LNCAP (cell line): ENCODE measurements around the gene CYP2C8.

ENCODE experiments used
- TF ChIP-seq, protein P1 (sequence below): fragments of 450-650 bp; IDR thresholded peaks from 2 replicates; pipeline ENCODE4 v1.5.1; 2017; ENCODE audit warnings: mild to moderate bottlenecking

Gene CYP2C8

DNA sequence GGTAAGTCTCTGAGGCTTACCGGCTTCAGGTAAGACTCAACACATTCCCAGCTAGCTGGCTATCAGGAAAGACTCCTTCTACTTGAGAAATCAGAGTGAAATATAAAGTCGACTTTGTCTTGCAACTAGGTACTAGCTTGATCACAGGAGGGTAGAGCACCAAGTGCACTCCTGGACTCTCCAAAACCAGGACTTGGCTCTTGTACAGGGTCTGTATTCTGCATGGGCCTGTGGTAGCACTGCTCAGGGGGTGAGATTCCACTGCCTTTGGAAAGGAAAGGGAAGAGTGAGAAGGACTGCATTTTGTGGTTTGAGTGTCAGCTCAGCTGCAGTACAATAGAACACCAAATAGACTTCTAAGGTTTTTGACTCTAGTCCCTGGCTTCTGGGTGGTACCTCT, 19.4 kb downstream of the CYP2C8 start:
- TF ChIP-seq, protein P1, sequence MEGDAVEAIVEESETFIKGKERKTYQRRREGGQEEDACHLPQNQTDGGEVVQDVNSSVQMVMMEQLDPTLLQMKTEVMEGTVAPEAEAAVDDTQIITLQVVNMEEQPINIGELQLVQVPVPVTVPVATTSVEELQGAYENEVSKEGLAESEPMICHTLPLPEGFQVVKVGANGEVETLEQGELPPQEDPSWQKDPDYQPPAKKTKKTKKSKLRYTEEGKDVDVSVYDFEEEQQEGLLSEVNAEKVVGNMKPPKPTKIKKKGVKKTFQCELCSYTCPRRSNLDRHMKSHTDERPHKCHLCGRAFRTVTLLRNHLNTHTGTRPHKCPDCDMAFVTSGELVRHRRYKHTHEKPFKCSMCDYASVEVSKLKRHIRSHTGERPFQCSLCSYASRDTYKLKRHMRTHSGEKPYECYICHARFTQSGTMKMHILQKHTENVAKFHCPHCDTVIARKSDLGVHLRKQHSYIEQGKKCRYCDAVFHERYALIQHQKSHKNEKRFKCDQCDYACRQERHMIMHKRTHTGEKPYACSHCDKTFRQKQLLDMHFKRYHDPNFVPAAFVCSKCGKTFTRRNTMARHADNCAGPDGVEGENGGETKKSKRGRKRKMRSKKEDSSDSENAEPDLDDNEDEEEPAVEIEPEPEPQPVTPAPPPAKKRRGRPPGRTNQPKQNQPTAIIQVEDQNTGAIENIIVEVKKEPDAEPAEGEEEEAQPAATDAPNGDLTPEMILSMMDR: no peak

DNA sequence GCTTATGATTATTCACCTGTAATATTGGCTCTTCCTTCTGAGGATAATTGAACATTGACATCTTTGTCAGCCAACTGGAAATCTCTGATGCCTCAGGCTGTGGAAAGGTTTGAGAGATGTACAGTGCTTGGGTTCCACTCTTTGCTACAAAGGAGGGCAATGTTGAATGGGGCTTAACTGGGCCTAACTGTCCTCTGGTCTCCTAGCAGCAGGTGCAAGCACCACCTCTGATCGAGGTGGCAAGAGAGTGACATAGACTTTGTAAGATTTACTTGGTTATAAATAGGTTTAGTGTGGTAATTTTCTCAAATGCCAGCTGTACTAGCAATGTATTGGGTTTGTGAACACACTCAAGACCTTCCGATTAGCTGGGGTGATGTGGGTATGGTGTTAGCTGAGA, 21.1 kb downstream of the CYP2C8 start:
- TF ChIP-seq, protein P1: no peak

DNA sequence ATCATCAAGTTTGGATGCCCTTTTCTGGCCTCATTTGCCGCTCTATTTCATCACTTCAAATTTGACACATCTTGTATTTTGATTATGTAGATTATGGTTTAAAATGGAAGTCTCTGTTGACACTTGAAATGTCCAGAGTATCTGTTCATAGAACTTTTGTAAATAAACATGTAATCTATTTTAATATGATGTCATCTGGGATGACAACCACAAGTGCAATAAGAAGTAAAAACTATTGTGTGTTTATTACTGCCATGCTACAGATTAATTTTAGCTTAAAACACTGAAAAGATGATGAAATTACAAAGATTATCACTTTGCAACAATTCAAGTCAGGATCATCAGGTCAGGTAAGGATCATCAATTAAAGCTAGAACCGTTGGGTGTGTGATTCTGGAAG, 30.0 kb downstream of the CYP2C8 start:
- TF ChIP-seq, protein P1: no peak

DNA sequence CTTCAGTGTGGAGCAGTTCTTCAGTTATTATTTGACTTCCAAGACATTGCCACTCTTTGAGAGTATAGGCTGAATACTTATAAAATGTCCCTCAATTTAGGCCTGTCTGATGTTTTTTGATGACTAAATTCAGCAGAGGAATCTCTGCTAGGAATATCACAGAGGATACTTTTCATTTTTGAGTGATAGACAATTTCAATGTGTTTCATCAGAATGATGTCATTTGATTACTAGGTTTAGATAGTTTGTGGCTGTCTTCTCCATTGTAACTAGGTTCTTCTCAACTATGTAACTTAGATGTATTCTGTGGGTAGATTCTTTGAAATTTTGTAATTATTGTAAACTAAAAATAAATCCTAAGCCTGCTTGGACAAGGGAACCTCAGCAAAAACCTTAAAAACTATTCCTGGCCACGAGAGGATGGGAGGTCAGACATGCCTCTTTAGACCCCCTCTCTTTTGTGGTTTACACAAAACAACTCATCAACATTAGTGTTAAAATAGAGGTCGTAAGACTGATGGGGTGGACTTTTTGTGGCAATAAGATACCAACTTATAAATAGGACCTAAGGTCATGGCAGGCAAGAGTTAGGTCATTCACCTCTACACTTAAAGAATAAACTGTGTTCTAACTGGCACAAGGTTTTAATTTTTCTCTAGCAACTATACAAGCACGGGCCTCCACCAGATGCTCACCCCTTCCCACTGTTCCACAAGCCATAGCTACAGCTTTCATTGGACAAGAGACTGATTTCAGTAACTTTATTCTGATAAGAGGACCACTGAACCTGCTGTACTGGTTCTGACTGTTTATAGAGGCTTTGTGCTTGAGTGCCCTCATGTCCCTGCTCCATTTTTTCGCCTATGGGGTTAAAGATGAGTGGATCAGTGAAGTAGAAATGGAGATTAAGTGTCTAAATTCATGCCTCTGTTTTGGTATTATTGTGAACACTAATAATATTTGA, 33.7 kb downstream of the CYP2C8 start:
- TF ChIP-seq, protein P1: no peak

DNA sequence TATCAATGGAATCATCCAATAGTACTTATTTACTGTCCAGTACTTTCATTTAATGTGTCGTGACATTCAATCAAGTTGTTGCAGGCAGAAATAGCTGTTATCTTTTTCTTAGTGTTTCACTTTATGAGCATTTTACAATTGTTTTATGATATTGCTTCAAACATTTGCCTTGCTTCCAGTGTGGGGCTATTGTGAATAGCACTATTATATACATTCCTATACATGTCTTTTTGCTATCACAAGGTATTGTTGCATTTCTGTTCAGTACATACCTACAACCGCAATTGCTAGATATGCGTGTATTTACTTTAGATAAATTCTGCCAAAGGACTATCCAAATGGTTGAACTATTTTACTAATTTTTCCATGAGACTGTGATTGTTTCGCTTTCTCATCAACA, 34.9 kb downstream of the CYP2C8 start:
- TF ChIP-seq, protein P1: no peak

DNA sequence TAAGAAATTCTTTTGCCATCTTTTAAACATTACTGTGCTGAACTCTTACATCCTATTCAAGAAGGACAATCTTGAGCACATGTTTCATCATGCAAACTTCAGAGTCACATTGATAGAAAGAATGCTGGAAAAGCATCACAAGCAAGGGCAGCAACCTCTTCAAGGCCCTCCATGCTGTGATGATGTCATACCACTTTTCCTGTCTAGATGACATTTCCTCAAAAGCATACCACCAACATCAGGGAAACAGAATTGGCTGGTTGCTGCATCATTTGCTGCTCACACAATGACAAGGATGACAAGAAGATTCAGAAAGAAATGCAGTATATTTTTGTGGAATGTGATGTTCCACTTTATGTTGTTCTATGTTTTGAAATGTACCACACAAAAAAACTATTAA, 37.6 kb downstream of the CYP2C8 start:
- TF ChIP-seq, protein P1: no peak

DNA sequence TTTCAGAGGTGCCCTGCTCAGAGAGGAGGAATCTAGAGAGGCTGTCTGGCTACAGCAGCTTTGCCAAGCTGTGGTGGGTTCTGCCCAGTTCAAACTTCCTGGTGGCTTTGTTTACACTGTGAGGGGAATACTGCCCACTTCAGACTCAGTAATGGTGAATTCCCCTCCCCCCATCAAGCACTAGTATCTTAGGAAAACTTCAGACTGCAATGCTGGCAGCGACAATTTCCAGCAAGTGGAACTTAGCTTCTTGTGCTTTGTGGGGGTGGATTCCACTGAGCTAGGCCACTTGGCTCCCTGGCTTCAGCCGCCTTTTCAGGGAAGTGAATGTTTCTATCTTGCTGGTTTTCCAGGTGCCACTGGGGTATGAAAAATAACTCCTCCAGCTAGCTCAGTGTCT, 42.8 kb downstream of the CYP2C8 start:
- TF ChIP-seq, protein P1: no peak
